A673 (cell line): Measurements from ENCODE around the gene HPS1.

ENCODE experiments used
- EZH2 ChIP-seq: fragments of 200-600 bp; sonication (generic); IDR thresholded peaks from 2 replicates; pipeline ENCODE4 v1.6.1; 2017; ENCODE audit warnings: borderline replicate concordance, low read depth, mild to moderate bottlenecking, mixed read lengths, antibody characterized with exemption, low read length; ENCODE audit not compliant: poor library complexity, severe bottlenecking
- TF ChIP-seq, protein P1 (sequence below): fragments of 300-800, 200-600 bp; sonication (generic); conservative IDR thresholded peaks from 2 replicates; pipeline ENCODE4 v1.5.1; 2017; ENCODE audit warnings: low read depth, mild to moderate bottlenecking, antibody characterized with exemption, low read length, moderate library complexity, mixed read lengths

DNA sequence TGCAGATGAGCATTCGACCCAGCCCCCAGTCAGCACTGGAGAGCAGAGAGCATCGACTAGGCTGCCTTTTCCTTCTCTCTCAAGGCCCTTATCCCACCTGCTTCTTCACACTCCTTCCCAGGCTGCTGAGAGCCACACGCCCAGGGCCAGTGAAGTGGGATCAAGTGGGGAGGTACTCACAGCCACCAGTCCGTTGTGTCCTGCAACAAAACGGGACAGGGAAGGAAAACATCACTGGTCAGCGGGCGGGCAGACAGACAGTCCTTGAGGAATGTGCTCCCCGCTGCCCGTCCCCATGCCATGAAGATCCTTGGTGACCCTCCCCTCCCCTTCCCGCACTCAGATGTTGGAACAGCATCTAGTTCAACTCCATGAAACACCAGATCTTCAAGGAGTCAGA is 36.0 kb downstream of the HPS1 start:
- TF ChIP-seq, protein P1, sequence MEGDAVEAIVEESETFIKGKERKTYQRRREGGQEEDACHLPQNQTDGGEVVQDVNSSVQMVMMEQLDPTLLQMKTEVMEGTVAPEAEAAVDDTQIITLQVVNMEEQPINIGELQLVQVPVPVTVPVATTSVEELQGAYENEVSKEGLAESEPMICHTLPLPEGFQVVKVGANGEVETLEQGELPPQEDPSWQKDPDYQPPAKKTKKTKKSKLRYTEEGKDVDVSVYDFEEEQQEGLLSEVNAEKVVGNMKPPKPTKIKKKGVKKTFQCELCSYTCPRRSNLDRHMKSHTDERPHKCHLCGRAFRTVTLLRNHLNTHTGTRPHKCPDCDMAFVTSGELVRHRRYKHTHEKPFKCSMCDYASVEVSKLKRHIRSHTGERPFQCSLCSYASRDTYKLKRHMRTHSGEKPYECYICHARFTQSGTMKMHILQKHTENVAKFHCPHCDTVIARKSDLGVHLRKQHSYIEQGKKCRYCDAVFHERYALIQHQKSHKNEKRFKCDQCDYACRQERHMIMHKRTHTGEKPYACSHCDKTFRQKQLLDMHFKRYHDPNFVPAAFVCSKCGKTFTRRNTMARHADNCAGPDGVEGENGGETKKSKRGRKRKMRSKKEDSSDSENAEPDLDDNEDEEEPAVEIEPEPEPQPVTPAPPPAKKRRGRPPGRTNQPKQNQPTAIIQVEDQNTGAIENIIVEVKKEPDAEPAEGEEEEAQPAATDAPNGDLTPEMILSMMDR = no peak
- no peak for TF ChIP-seq EZH2
